ENCODE measurements around the gene FERMT3.
A peak's percentile ranks its signal among the peaks of the same experiment; 100 is the strongest.
"Not testable (repeated sequence)": the region's sequence is repeated elsewhere in the genome, so short reads cannot be mapped to it uniquely, and the experiment has no call there.

The FERMT3 gene

DNA sequence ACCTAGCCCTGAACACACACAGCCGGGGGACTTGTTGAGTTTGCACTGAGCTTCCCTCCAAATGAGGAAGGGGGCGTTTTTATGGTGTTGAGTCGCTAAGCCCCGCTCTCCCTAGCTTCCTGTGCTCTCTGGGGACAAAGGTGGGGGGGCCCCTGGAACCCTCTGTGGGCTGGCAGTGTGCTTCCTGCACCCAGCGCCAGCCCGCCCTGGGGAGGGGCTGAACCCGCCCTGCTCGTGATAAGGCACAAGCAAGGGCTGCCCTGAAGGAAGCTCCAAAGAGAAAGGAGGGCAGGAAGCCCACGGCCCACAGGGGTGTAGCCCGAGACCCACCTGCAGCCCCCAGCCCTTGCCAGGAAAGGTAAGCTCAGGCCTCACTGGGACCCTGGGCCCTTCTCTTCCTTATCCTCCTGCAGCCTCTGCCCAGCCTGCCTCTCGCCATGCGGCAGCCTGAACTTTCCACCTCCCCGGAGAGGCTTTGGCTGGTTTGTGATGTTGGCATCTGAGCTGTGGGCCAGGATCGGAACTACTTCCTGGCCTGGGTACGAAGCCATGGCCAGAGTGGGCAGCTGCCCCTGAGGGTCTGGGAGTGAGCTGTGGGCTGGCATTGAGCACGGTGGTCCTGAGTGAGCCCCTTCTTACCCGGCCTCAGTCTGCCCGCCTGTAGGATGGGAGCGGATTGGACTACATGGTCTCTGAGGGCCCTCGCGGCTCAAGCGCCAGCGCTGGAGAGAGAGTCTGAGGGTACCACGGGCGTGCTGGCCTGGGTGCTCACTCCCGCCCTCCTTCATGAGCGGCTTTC, at the start of gene FERMT3:
FERMT3 (plus strand) TSS at position 265 of the 799 bp plus-strand sequence. CDS start 644 bp downstream, outside the sequence.
- peak in 1 of 2 donors; percentile 23 for DNase-seq

- no peak for DNase-seq
Measured at GRCh38 chr11:64157631-64158394, 48.7 kb upstream of the FERMT3 start.

- no peak for DNase-seq
Measured at GRCh38 chr11:64161037-64161436, 45.5 kb upstream of the FERMT3 start.

- not testable (repeated sequence) for DNase-seq
Measured at GRCh38 chr11:64162769-64163168, 43.8 kb upstream of the FERMT3 start.

GRCh38 chr11:64163951-64164350, 42.6 kb upstream of the FERMT3 start:
- DNase-seq = no peak

GRCh38 chr11:64164392-64165312, 41.9 kb upstream of the FERMT3 start:
- DNase-seq = no peak

- DNase-seq = no peak
Measured at GRCh38 chr11:64165481-64165841, 41.1 kb upstream of the FERMT3 start.

DNA sequence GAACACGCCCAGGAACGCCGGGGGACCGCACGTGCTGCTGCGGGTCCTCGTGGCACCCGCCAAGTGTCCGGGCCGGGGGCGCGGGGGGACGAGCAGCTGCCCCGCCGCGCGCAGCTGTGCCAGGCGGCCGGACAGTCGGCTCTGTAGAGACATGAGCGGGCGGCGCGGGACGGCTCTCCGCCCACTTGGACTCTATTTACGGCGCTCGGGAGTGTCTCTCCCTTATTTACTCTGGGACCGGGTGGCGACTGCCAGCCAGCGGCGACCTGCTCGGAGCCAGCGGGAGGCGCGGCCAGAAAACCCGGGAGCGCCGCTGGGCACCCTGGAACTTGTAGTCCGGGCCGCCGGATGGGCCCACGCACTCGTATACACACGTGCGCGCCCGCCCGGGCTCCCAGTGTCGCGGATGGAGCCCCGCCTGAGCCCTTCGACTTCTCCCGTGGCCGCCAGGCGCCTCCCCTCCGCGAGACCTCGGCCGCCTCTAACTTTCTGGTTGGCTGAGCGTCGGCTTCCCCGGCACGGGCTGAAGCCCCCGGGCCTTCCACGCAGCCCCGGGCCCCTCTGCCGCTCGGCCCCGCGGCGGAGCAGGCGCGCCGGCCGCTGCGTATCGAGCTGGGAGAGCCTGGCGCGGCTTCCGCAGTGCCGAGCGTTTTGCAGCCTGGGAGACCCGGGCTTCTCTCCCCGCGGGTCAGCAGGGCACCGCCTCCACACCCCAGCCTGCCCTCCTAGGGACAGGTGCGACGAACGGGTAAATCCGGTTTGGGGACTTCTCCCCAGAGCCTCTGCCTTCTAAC, 40.5 kb upstream of the FERMT3 start, which contains the start of gene MACROD1:
MACROD1 (minus strand) TSS at position 272 of the 794 bp plus-strand sequence; CDS start at position 153, 119 bp downstream.
- peak; percentile 63 to 77 for DNase-seq

- no peak for DNase-seq
Measured at GRCh38 chr11:64170419-64170818, 36.1 kb upstream of the FERMT3 start.

GRCh38 chr11:64173616-64174355, 32.7 kb upstream of the FERMT3 start:
- no peak for DNase-seq

- DNase-seq = peak in 1 of 2 donors; percentile 25
Measured at GRCh38 chr11:64176751-64177150, 29.8 kb upstream of the FERMT3 start.

DNA sequence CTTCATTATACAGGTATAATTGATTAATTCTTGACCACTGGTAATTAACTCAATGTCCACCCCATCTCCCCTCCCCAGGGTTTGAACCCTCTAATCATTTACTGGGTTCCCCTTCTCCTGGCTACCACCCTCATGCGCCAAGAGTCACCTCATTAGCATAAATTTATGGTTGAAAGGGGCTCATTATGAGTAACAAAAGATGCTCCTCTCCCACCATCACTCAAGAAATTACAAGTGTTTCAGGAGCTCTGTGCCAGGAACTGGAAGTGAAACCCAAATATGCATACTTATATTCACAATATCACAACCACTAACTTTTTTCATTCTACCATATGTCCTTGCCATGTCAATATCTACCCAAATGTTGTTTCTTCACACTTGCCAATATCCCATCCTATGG, 28.3 kb upstream of the FERMT3 start:
- no peak for DNase-seq

DNA sequence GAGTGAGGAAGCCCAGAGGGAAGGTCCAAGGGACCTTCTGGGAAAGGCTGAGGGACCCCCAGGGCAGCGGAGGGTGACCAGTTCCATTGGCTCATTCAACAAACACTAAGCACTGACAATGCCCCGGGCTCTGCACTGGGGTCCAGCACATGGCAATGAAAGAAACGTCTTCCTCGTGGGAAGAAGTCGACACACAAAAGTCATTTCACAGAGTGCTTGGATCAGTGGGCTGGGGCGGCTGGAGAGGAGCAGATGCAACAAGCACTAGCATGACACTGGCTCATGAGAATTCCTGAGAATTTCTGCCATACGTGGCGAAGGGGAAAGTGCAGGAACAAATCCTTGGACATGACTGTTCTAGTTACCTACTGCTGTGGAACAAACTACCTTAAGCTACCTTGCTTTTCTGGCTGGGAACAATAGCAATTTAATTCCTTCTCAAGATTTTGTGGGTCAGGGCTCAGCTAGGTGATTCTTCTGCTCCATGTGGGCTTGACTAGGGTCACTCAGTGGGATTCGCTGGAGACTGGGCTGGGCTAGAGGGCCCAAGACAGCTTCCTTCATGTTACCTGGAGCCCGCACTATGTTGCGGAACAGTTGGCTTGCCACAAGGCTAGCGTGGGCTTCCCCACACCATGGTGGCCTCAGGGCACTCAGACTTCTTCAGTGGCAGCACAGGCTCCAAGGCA, 27.4 kb upstream of the FERMT3 start:
- DNase-seq = no peak

GRCh38 chr11:64180891-64181290, 25.6 kb upstream of the FERMT3 start:
- DNase-seq = peak in 1 of 2 donors; percentile 18

DNA sequence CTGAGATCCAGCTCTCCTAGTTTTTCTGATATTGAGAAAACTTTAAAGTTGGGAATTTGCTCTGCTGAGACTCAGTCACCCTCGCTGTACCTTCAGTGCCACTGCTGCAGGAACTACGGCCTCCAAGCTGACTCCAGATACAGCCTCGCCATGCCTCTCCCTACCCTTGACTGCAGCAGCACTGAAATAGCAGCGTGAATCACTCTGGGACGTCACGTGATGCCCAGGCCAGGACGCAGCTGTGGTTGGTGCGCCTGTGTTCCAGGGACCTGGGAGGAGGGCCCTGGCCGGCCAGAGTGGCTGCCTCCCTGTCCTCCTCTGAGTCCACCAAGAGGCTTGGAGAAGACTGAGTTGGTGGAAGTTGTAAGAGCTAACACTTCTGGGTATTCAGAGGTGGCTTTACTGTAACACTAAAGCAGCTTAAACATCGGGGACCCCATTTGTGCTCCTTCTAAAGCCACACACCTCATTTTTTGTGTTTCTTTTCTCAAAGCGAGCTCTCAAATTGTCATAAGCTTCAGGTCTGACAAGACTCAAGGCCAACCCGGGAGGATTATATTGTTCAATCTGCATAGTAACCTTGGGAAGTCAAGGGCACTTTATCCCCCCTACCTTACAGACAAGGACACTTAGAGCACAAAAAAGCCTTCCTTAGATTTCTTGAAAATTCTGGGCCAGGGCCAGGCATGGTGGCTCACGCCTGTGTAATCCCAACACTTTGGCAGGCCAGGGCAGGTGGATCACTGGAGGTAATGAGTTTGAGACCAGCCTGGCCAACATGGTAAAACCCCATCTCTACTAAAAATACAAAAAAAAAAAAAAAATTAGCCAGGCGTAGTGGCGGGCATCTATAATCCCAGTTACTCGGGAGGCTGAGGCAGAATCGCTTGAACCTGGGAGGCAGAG, 24.8 kb upstream of the FERMT3 start:
- DNase-seq = peak; percentile 87 to 92

GRCh38 chr11:64183890-64184289, 22.6 kb upstream of the FERMT3 start:
- no peak for DNase-seq

DNA sequence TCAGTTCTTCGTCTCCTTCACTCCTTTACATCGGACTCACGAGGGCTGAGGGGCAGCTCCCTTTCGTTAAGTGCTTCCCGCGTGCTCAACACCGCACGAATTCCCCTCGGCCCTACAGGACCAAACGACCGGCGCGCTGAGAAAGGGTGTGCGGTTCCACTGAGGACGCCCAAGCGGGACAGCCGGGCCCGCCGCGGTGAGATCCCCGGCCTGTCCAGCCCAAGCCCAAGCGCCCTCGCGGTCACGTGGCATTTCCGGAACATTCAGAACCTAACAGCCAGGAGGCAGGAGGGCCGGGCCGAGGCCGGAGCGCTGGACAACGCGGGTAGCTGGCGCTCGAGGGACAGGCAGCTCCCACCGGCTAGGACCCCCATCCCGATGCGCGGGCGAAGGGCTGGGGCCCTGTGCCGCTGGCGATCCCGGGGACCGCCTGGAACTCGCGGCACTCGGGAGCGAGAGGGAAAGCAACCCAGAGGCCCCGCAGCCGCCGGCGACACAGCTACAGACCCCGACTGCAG, 21.3 kb upstream of the FERMT3 start:
- peak; percentile 77 to 88 for DNase-seq

DNA sequence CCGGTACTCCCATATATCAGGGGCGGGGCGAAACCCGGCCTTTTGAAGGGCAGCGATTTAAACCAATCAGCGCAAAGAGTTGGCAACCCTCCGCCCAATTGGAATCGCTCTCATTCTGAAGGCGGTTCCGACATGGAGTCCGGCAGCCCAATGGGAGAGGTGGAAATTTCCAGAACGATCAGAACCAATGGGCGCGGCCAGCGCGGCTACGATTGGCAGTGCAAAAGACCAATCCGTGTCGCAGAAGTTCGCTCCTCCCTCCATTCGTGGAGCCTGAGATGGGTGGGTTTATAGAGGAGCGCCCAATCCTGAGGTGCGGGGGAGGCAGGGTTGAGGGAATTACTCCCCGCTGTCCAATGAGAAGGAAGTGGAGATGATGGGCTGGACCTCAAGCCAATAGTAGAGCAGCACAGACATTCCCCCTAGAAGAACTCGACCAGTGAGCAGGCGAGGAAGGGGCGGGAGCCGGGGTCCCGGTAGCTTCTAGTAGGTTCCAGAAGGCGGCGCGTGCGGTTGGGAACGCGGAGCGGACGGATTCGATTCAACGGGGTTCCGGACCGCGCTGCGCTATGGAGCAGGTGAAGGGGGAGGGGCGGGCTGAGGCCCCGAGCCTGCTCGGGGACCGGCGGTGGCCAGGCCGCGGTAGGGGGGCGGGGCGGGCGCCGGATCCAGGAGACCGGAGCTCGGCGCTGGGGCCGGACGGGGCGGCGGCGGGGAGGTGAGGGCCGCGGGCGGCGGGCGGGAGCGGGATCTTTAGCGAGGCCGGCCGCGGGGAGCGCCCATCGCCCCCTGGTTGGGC, 20.6 kb upstream of the FERMT3 start, which contains the start of gene STIP1:
STIP1 (plus strand) TSS at position 479 of the 799 bp plus-strand sequence; CDS start at position 570, 91 bp downstream.
- peak; percentile 99 for DNase-seq

Data from hippocampal formation (tissue), 2 donors.